K562 (cell line): ENCODE results near the gene ITGAL. TPM values are rescaled to one million over a fixed set of nuclear protein-coding genes. Genes with fewer than 3 reads are reported as not detected.

Experiments
- ATF7 ChIP-seq: fragments of 450-650 bp; IDR thresholded peaks from 2 replicates; pipeline ENCODE4 v1.7.1; 2014; ENCODE audit warnings: mild to moderate bottlenecking, moderate library complexity
- BRCA1 ChIP-seq, 2 experiments: fragments of 450-650 bp in 1 of 2; sonication (generic) in 1 of 2; formaldehyde crosslinking in 1 of 2; IDR thresholded peaks; 2 replicates each; pipeline versions ENCODE4 v1.5.0 to v1.6.1; 2017 to 2020; ENCODE audit warnings: mild to moderate bottlenecking in 1 of 2, missing genetic modification reagents in 1 of 2
- CBFA2T2 ChIP-seq: fragments of 450-650 bp; conservative IDR thresholded peaks from 2 replicates; pipeline ENCODE4 v1.6.1; 2017; ENCODE audit warnings: mild to moderate bottlenecking
- CREM ChIP-seq: IDR thresholded peaks from 2 replicates; pipeline ENCODE4 v1.6.1; 2014; ENCODE audit warnings: antibody characterized with exemption, low read depth
- ELK1 ChIP-seq: sonication (generic); formaldehyde crosslinking; IDR thresholded peaks from 2 replicates; pipeline ENCODE4 v1.8.1; 2022; ENCODE audit warnings: missing genetic modification reagents
- FOS ChIP-seq: IDR thresholded peaks from 3 replicates; pipeline ENCODE4 v1.6.1; 2011; ENCODE audit not compliant: insufficient read length; ENCODE audit errors: extremely low read depth
- GTF2F1 ChIP-seq: IDR thresholded peaks from 2 replicates; pipeline ENCODE4 v1.6.1; 2011; ENCODE audit warnings: low read depth, low read length, improper control_type of control experiment
- ID3 ChIP-seq, 2 experiments: fragments of 250-450 bp in 1 of 2; fragments of 450-650 bp in 1 of 2; sonication (Bioruptor Pico) in 1 of 2; IDR thresholded peaks; 2 replicates each; pipeline versions ENCODE4 v1.6.1 to v1.8.0; 2016 to 2021; ENCODE audit warnings: mild to moderate bottlenecking in 2 of 2, moderate library complexity in 2 of 2, missing compliant biosample characterization in 1 of 2, missing genetic modification characterization in 1 of 2
- MAFF ChIP-seq: IDR thresholded peaks from 2 replicates; pipeline ENCODE4 v1.6.1; 2012; ENCODE audit warnings: low read length, improper control_type of control experiment
- RAD21 ChIP-seq, 2 experiments: fragments of 250-450 bp in 1 of 2; fragments of 450-650 bp in 1 of 2; sonication (Bioruptor Pico) in 1 of 2; formaldehyde crosslinking in 1 of 2; IDR thresholded peaks in 1 of 2; conservative IDR thresholded peaks in 1 of 2; 2 replicates each; pipeline versions ENCODE4 v1.4.0 to v1.8.0; 2020 to 2022; ENCODE audit warnings: mild to moderate bottlenecking in 2 of 2, moderate library complexity in 1 of 2
- RAD51 ChIP-seq: fragments of 450-650 bp; IDR thresholded peaks from 2 replicates; pipeline ENCODE4 v1.7.1; 2016; ENCODE audit warnings: low read depth, mild to moderate bottlenecking, borderline replicate concordance
- RBM39 ChIP-seq: fragments of 200-400 bp; formaldehyde crosslinking; optimal IDR thresholded peaks from 2 replicates; pipeline ENCODE3; 2018; ENCODE audit warnings: low read depth, low read length
- RERE ChIP-seq: sonication (generic); formaldehyde crosslinking; IDR thresholded peaks from 2 replicates; pipeline ENCODE4 v1.8.0; 2023; ENCODE audit warnings: missing genetic modification reagents, mild to moderate bottlenecking, borderline replicate concordance
- SMAD3 ChIP-seq: fragments of 450-650 bp; formaldehyde crosslinking; conservative IDR thresholded peaks from 2 replicates; pipeline ENCODE4 v1.4.0; 2020; ENCODE audit warnings: mild to moderate bottlenecking
- XRCC3 ChIP-seq: fragments of 450-650 bp; IDR thresholded peaks from 2 replicates; pipeline ENCODE4 v1.6.1; 2017; ENCODE audit warnings: mild to moderate bottlenecking, moderate library complexity
- ZNF124 ChIP-seq: sonication (generic); formaldehyde crosslinking; IDR thresholded peaks from 2 replicates; pipeline ENCODE4 v1.8.1; 2022; ENCODE audit warnings: missing genetic modification reagents
- ZNF133 ChIP-seq: fragments of 250-450 bp; sonication (Bioruptor Pico); IDR thresholded peaks from 2 replicates; pipeline ENCODE4 v1.4.0; 2020; ENCODE audit warnings: mild to moderate bottlenecking
- ZNF174 ChIP-seq: fragments of 250-450 bp; sonication (Bioruptor Pico); IDR thresholded peaks from 2 replicates; pipeline ENCODE4 v1.4.0; 2020; ENCODE audit warnings: mild to moderate bottlenecking
- ZNF644 ChIP-seq: fragments of 200-800 bp; sonication (Bioruptor generic); IDR thresholded peaks from 2 replicates; pipeline ENCODE4 v1.6.1; 2016; ENCODE audit warnings: low read depth, missing genetic modification characterization, missing compliant biosample characterization
- ZNF695 ChIP-seq: fragments of 450-650 bp; formaldehyde crosslinking; IDR thresholded peaks from 2 replicates; pipeline ENCODE4 v1.4.0; 2020; ENCODE audit warnings: mild to moderate bottlenecking, moderate library complexity
- polyA plus RNA-seq, 8 experiments: library from polyadenylated mRNA; depleted of rRNA in 4 of 8; stranded (reverse) in 5 of 8; unstranded in 3 of 8; fragments of >200 nt; fragmentation: Nextera tagmentation in 2 of 8; fragmentation: Illumina TruSeq in 1 of 8; extraction: Ambion mirVana in 2 of 8; extraction: Trizol in 1 of 8; gene quantifications; 2 replicates each; pipeline versions ENCODE4 v1.2.1 to v1.2.3, GENCODE V29; 2011 to 2014; ENCODE audit warnings: inconsistent platforms in 1 of 8, missing spikeins in 1 of 8
- total RNA-seq, 7 experiments: library from RNA; depleted of rRNA in 6 of 7; stranded (reverse); fragments of >200 nt in 6 of 7; fragmentation: Illumina TruSeq in 2 of 7; extraction: Trizol in 2 of 7; gene quantifications; 2 replicates each; pipeline versions ENCODE4 v1.2.1 to v1.2.3, GENCODE V29; 2011 to 2021; ENCODE audit warnings: low replicate concordance in 1 of 7

The ITGAL gene
- total and polyA plus RNA-seq, 9 of the 15 experiments (the other 6 are each of a cell fraction or from before 2014, with no cell fraction given): 0.01 to 0.53 TPM; not detected in 7

GRCh38 chr16:30557957-30558788 is 85.6 kb downstream of the ITGAL start, which contains the start of gene ZNF764 (continued):
- TF ChIP-seq RERE (CRISPR knock-in tag) (no peak), RAD21 (CRISPR knock-in tag; conservative IDR thresholded peaks at IDR 0.05 in 1 of 2, IDR thresholded peaks at IDR 0.05 in 1 of 2) (0 out of 4 replicates have a peak, but pooled peaks have one; percentile 0 to 4), ATF7 (peak; percentile 79; the same call in 1 of the 2 replicates), ZNF644 (tag) (no peak), ZNF133 (CRISPR knock-in tag) (no peak), ELK1 (CRISPR knock-in tag) (no peak), CREM (peak; percentile 81), SMAD3 (no peak), RAD51 (no peak), BRCA1 (IDR thresholded peaks at IDR 0.05) (no peak), BRCA1 (CRISPR knock-in tag; IDR thresholded peaks at IDR 0.05) (no peak), XRCC3 (no peak), ZNF124 (CRISPR knock-in tag) (no peak), GTF2F1 (0 out of 2 replicates have a peak, but pooled peaks have one; percentile 13), FOS (no peak), CBFA2T2 (no peak), MAFF (no peak), ZNF174 (CRISPR knock-in tag) (no peak), ID3 (CRISPR knock-in tag; IDR thresholded peaks at IDR 0.05) (no peak), ID3 (tag; IDR thresholded peaks at IDR 0.05) (no peak), RBM39 (no peak), ZNF695 (CRISPR knock-in tag) (no peak)
